HG03064 (cell line): ENCODE data around the gene CORIN.
"Not testable (repeated sequence)": the region's sequence is repeated elsewhere in the genome, so short reads cannot be mapped to it uniquely, and the experiment has no call there.

Experiments
- ATAC-seq: cut with Tn5 transposase; IDR thresholded peaks from one replicate; pipeline ENCODE4 v1.9.1; 2021; ENCODE audit warnings: low read depth; ENCODE audit not compliant: unreplicated experiment

CORIN gene

DNA sequence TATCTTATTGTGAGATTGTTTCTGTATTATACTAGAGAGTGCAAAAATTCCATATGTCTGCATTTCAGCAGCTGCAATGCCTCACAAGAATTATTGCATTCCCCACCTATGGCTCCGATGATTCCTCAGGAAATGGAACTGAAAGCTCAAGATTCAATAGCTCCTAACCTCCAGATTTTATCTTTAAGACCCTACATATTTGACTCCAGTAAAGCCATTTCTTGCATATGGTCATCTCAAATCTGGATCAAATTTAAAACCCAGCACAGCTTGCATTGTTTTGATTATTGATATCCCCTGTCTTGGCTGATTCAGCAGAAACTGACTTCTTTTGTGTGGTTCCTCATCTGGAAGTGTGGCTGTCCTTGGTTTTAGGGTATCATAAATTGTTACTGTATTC lies 142.6 kb downstream of the CORIN start:
- ATAC-seq, result no peak

DNA sequence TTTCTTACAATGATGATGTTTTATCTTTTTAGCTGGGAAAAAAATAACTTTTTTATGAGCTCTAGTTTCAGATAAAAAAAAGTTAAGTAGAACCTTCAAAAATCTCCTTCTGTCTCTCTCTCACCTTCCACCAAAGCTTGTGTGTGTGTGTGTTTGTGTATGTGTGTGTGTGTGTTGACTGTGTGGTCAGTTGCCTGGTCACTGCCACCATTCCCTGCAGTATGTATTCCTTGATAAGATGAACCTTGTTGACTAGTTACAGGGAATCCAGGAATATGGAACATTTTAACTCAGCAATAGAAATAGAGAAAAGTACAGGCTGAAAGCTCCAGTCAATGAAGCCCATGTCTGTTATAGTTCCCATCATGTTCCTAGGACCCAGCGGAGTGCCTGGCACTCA lies 143.5 kb downstream of the CORIN start:
- no peak for ATAC-seq

DNA sequence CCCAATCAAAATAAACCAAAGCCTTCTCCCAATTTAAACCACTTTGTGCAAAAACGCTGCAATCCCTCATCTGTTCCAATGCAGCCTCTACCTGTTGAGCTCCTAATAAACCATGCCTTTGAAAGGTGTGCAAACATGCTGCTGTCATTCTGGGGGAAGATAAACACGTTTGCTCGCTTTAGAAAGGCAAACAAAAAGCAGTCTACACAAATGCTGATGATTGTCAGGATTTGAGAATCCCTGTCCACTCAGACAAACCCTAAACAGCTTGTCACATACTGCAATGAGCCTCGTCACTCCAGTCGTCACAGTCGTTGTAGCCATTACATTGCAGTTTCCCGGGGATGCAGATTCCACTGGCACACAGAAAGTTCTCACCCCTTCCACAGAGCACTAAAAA lies 145.2 kb downstream of the CORIN start:
- ATAC-seq, result no peak

DNA sequence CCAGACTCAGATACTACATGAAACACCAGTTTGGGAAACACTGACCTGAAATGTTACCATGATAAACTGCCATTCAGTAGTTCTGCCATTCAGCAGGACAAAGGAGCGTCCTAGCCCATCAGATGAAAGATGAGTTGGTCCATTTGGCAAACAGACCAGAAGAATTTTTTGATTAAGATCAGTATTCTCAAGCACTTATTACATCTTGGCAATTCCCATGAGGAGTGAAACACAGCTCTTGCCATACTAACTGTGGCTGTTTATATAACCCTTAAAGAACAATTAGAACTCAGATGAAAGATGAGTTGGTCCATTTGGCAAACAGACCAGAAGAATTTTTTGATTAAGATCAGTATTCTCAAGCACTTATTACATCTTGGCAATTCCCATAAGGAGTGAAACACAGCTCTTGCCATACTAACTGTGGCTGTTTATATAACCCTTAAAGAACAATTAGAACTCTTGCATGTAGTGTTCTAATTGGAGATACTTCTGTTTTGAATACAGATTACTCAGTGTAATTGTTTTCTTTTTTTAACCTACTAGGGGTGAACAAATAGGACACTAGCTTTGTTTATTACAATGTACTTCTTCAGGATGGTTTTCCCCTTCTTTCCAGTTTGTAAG lies 146.0 kb downstream of the CORIN start:
- not testable (repeated sequence) for ATAC-seq

DNA sequence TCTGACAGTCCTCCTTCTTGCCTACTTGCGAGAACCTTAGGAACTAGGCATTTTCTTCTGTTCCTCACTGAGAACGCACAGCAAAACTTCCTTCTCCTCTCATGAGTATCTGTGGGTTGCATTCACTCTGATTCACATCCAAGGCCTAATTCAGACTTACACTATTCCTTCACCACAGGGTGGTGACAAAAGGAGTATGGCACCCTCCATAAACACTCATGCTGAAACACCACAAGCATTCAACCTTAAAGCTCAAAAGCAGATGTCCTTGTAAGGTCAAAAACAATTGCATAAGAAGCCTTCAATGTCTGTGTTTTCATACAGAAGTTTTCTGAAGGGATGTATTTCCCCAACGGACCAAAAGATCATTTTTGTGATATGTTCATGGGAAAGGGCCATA lies 147.3 kb downstream of the CORIN start:
- no peak for ATAC-seq

DNA sequence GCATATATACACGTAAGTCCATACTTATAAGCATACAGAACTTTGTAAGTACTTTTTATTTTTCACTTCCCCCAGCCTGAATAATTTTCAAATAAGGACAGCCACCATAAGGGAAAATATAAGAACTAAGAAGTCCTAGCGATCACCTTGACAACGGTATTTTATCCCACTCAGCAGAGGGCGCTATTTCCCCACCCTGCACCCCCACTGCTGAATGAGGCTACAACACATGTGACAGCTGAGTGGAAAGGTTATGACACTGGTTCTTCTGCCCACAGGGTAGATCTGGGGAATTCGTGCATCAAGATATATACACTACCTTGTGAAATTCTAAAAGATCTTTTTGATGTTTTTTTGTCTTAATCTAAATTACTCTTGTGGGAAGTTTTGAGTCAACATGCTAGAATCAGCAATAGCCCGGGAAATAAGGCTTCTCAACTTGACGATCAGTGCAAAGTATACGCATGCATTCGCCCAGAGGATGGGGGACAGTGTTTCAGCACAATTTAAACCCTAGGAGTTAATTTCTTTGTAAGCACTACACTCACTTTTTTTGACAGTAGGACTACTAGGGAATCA lies 151.5 kb downstream of the CORIN start:
- ATAC-seq, result peak; percentile 63

DNA sequence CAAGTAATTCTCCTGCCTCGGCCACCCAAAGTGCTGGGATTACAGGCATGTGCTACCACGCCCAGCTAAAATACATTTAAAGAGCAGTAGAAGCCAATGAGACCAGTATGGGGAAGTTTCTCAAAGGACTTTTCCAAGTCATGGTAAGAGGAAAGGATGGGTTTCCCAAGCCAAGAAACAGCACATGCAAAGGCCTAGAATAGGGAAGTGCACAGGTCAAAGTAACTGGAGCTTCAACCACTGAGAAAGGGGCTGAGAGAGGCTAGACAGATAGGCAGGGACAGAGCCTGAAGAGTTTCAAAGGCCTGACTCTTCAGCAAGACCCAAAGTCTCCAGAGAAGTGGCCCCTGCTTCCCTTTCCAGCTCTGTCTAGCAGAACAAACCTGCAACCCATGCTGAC lies 162.1 kb downstream of the CORIN start:
- ATAC-seq, result no peak

DNA sequence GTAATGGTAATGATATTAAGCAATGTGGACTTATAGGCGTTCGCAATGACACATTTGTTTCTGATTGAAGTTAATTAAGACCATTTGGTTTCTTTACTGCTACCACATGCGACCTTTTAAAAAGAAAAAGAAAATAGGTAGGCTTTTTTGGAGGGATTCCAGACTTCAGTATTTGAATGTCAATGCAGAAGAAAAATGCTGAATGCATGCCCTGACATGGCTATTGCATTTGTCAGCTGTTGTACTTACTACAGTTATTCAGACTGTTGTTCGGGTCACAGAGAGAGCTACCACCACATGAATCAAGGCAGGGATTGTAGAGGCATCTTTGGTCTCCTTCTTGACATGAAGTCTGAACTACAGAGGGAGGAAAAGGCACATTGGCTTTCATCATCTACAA lies 163.7 kb downstream of the CORIN start:
- ATAC-seq, result no peak

DNA sequence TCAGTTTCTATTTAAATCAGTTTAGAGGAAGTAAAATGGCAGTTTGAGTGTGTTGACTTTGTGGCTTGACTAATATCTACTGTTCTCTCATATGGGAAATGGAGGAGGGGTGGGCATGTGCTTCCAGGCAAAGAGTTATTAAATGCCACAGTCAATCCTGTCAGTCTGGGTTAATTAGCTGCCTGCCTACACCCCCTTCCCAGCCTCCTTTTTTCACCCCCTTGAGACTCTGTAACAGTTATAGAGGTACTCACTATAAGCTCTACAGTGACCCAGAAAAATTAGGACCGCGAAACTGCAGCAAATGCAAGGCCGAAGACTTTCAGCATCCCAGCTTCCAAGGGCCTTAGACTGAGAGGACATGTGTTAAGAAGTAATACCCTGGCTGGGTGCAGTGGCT lies 165.2 kb downstream of the CORIN start:
- no peak for ATAC-seq

DNA sequence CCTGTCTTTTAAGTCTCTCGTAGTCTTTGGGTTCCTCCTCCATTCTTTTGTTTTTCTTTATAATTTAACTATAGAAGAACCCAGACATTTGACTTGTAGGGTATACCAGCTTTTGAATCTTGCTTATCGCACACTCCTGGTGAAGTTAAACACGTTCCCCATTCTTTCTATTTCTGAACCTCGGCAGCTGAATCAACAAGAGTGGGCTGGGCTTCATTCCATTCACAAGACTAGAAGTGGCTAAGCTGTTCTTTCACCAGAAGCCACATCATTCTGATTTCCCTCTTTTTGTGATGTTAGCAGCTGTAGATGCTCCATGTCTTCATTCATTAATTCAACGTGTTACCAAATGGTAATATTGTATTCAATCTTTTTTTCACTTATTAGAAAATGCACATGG lies 167.9 kb downstream of the CORIN start:
- ATAC-seq, result no peak

DNA sequence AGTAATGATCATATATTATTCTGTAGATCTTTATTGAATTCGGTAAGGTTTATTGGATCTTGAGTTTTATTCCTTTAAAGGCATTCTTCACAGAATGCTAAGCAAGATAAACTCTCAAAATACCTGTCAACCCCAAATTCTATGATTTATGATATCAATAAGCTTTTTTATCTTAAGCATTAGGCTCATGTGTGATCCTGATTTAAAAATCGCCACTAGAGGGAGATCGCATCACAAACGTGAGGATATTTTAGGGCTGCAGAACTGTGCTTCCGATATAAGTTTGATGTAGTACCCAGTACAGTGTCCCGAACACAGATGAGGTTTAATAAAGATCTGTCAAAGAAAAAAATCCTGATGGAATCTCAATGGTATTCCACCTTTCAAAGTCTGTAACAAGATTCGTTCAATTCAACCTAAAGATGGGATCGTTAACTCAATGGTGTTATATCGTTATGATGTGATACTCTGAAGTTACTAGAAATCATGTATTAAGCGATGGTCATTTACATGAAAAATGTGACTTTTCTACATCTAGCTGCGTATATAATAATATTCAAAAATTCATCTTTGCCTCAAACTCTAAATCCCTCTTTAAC lies 169.0 kb downstream of the CORIN start:
- ATAC-seq, result no peak

DNA sequence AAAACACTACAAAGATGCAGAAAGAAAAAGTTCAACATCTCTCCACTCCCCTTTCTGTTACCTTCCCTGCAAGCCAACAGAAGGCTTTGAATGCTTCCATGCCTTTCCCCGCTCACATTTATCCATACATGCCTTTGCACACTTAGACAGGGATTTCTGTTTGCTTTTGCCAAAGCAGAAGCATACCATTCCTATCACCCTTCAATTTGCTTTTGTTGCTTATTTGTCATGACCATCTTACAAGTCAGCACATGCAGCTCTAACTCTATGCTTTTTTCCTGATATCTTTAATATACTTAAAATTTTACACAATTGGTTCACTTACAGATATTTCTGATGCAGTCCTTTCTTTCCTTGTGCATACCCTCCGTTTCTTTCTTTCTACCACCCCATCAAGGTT lies 169.6 kb downstream of the CORIN start:
- ATAC-seq, result no peak

DNA sequence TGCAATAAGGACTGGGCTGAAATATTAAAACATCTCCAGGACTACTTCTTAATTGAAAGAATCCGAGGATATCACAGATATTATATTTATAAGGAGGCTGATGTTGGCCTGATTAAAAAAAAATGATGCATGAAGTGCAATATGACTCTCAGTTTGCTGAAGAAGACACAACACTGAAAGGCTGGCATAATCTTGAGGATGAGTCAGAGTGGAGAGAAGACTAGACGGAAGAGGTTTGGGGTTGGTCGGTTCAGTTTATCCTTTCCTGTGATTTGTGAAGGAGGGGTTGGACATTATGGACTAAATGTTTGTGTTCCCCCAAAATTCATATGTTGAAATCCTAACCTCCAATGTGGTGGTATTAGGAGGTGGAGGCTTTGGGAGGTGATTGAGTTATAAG lies 170.3 kb downstream of the CORIN start:
- no peak for ATAC-seq

DNA sequence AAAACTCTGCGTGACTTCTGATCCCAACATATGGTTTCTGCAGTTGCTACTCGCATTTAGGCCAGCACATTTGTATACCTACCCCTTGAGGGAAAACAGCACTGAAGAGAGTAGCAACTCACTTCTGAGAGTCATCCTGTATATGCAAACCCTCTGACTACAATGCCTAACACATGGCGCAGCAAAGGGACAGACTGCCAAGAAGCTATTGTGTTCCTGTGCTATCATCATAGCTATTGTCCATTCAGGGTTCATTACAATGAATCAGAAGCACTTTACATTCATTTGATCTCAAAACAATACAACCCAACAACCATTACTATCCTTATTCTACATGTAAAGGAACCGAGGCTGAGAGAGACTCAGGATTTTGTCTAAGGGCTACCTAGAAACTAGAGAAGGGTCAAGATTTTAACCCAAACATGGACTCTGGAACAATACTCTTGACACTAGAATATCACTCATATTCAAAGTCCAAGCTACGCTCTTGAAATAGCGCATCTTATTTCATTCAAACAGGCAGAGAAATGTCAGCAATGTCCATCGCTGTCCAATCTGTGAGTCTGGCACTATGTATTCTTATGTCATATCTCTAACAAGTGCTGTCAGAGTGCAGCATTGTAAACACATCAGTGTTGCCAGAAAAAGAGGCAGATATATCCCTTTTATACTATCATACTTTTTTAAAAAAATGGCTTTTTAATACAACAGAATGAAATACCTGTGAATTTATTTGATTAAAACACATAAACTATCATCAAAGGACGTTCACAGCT lies 173.6 kb downstream of the CORIN start:
- no peak for ATAC-seq

DNA sequence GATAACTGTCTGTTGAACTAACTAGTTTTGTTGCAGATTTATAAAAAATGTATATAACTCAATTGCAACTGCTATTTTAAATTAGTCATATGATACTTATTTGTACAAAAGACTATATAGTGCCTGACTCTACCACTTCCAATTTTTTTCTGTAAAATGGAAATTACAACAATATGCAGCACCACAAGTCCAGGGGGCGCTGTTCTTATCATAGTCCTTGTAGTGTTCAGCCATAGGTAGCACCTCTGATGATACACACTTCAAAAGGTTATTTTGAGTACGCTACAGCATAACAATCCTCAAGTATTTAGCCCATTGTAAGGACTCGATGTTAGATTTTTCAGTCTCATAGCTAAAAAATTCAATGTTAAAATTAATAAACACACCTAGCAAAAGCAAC lies 174.9 kb downstream of the CORIN start:
- ATAC-seq, result no peak

DNA sequence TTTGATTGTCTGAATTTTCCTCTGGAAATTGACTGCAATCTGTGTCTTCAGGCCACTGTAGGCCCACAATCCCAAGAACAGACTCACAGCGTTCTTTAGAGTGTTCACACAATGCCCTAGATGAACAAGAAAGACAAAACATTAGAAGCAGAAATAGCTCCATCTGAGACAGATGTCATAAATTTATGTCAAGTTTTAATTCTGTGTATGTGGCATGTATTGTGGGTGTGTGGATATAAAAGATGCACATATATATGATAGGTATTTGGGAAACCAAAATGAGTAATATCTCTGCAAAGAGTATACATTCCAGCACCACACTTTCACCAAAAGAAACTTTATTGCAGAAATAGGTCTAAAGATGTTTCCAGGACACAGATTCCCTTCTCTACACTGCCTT lies 176.1 kb downstream of the CORIN start:
- no peak for ATAC-seq

DNA sequence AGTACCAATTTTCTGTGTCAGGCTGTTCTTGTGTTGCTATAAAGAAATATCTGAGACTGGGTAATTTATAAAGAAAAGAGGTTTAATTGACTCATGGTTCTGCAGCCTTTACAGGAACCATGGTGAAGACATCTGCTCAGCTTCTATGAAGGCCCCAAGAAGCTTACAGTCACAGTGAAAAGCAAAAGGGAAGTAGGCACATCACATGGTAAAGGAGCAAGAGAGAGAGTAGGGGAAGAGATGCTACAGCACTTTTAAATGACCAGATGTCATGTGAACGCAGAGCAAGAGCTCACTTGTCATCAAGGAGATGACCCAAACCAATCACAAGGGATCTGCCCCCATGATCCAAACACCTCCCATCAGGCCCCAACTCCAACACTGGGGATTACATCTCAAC lies 178.5 kb downstream of the CORIN start:
- ATAC-seq, result no peak

DNA sequence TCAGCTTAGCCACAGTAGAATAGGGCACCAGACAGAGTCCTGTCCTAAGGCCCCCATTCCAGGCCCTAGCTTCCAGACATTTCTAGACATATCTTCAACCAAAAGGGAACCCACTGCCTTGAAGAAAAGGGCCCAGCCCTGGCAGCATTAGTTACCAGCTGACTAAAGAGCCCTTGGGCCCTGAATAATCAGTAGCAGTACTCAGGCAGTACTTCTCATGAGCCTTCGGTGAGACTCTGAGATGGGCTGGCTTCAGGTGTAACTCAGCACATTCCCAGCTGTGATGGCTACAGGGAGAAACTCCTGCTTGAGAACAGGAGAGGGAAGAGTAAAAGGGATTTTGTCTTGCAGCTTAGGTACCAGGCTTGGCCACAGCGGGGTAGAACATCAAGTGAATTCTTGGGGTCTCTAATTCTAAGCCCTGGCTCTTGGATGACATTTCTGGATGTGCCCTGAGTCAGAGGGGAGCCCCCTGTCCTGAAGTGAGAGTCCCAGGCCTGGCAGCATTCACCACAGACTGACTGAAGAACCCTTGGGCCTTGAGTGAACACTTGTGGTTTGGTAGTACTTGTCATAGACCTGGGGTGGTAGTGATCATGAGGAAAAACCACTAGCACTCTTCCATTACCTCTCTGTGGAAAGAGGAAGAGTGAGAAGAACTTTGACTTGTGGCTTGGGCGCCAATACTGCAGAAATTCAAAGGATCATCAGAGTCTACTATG lies 182.7 kb downstream of the CORIN start:
- ATAC-seq, result no peak

DNA sequence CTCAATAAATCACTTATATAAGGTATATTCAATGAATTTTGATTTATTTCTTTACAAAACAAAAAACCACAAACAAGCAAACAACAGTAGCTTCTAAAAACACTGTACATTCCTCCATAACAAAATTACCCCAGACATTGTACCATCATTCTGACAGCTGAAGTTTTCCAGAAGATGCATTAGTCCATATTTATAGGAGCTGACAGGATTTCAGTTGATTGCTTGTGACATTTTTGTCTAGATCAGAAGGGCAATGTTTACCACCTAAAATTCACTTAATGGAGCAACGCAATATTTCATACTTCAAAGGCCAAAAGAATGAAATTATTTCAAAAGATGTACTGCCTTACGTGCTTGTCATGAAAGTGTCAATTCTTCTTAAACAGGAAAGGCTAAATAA lies 185.8 kb downstream of the CORIN start:
- no peak for ATAC-seq

DNA sequence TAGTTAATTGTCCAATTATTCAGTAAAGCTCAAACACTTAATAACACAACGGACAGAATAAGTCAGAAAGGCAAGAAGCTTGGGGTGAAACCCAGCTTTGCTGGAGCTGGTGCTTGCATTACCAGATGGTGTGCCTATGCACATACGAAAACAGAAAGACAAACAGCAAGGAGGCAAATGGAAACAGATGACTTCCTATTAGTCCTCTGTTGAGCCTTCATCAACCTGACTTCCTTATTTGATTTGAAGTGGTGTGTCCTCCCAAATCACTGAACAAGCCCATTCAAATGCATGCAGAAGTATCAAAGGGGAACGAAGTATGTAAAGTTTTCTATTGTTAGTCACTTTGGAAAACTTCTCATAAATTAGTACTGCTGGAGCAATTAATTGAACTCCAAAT lies 186.6 kb downstream of the CORIN start:
- ATAC-seq, result no peak

DNA sequence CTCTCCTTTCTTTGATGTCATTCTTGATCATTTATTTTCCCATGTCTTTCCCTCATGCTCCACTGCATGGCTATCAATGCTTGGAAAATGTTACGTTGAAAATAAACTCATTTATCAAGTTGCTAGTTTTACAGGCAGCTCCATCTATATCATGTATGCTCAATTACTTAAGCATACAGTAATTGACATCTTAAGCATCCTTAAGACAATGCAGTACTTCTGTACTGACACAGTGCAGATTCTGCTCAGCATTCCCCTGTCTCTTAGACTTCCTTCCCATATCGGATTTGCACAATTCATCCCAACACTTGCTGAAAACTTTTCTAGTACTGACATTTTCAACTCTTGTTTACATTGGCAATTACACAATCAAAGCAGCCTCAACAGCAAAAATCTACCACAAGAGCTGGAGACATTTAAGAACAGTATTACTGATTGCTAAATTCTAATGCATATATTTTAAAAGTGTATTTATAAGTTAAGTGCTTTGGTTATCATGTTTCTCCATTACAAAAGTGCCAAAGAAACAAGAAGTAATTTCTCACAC lies 187.2 kb downstream of the CORIN start:
- ATAC-seq, result no peak
